HepG2 (cell line): ENCODE results near the gene ZCCHC10. TPM values are rescaled to one million over a fixed set of nuclear protein-coding genes. Genes with fewer than 3 reads are reported as not detected.

Experiments
- ARNT2 ChIP-seq: sonication (generic); formaldehyde crosslinking; IDR thresholded peaks from 2 replicates; pipeline ENCODE4 v1.8.0; 2022; ENCODE audit warnings: mild to moderate bottlenecking, low read depth, missing genetic modification reagents, moderate library complexity
- ATRX ChIP-seq: sonication (generic); formaldehyde crosslinking; IDR thresholded peaks from 2 replicates; pipeline ENCODE4 v1.4.0; 2020; ENCODE audit warnings: missing genetic modification reagents, borderline replicate concordance
- CEBPZ ChIP-seq: IDR thresholded peaks from 2 replicates; pipeline ENCODE4 v1.6.1; 2012; ENCODE audit warnings: low read length, improper control_type of control experiment
- HNF1B ChIP-seq: sonication (generic); formaldehyde crosslinking; IDR thresholded peaks from 2 replicates; pipeline ENCODE4 v1.5.1; 2020; ENCODE audit warnings: mild to moderate bottlenecking, moderate library complexity, missing genetic modification reagents
- KDM6A ChIP-seq: IDR thresholded peaks from 2 replicates; pipeline ENCODE4 v1.6.1; 2016; ENCODE audit warnings: low read depth
- NFE2L1 ChIP-seq: sonication (generic); formaldehyde crosslinking; IDR thresholded peaks from 2 replicates; pipeline ENCODE4 v1.4.0; 2020; ENCODE audit warnings: missing genetic modification reagents, mild to moderate bottlenecking, borderline replicate concordance
- PITX1 ChIP-seq: sonication (generic); formaldehyde crosslinking; IDR thresholded peaks from 2 replicates; pipeline ENCODE4 v1.5.1; 2020; ENCODE audit warnings: mild to moderate bottlenecking, missing genetic modification reagents
- THAP9 ChIP-seq: sonication (generic); formaldehyde crosslinking; IDR thresholded peaks from 2 replicates; pipeline ENCODE4; 2020; ENCODE audit warnings: missing genetic modification reagents, mild to moderate bottlenecking, borderline replicate concordance
- ZBED4 ChIP-seq: sonication (generic); formaldehyde crosslinking; IDR thresholded peaks from 2 replicates; pipeline ENCODE4 v1.4.0; 2020; ENCODE audit warnings: missing genetic modification reagents, borderline replicate concordance
- ZBTB20 ChIP-seq: sonication (generic); formaldehyde crosslinking; IDR thresholded peaks from 2 replicates; pipeline ENCODE4 v1.8.1; 2023; ENCODE audit warnings: missing genetic modification reagents, low read depth, mild to moderate bottlenecking, borderline replicate concordance
- ZNF629 ChIP-seq: sonication (generic); formaldehyde crosslinking; conservative IDR thresholded peaks from 2 replicates; pipeline ENCODE4 v1.5.0; 2020; ENCODE audit warnings: missing genetic modification reagents
- ZNF7 ChIP-seq: IDR thresholded peaks from 2 replicates; pipeline ENCODE4 v1.6.1; 2016; ENCODE audit warnings: missing biosample characterization, missing genetic modification reagents
- polyA plus RNA-seq, 8 experiments: library from polyadenylated mRNA; depleted of rRNA in 3 of 8; stranded (reverse) in 7 of 8; unstranded in 1 of 8; fragments of >200 nt; fragmentation: Illumina TruSeq in 4 of 8; extraction: Trizol in 4 of 8; gene quantifications; 2 replicates each; pipeline versions ENCODE4 v1.2.1 to v1.2.3, GENCODE V29; 2011 to 2016; ENCODE audit warnings: low read depth in 4 of 8, missing spikeins in 1 of 8, mixed read lengths in 1 of 8; ENCODE audit not compliant: insufficient read depth in 1 of 8
- total RNA-seq, 5 experiments: library from RNA; depleted of rRNA; stranded (reverse); fragments of >200 nt; fragmentation: Illumina TruSeq; extraction: Trizol; gene quantifications; 2 replicates each; pipeline ENCODE4 v1.2.3, GENCODE V29; 2016; ENCODE audit warnings: low read depth in 1 of 5

ZCCHC10 gene
- total and polyA plus RNA-seq, 2 of the 13 experiments (the other 11 are each of a cell fraction or from before 2014, with no cell fraction given) = 40.7 to 48.2 TPM

GRCh38 chr5:133052317-133053175 lies 26.2 kb upstream of the ZCCHC10 start (continued):
- peak; percentile 48; the same call in 1 of the 2 replicates for TF ChIP-seq ZBED4 (CRISPR knock-in tag)
- TF ChIP-seq ZBTB20 = no peak
- TF ChIP-seq THAP9 (CRISPR knock-in tag) = no peak
- TF ChIP-seq ARNT2 (CRISPR knock-in tag) = peak; percentile 24; the same call in 1 of the 2 replicates
- peak; percentile 46; the same call in 1 of the 2 replicates for TF ChIP-seq PITX1 (CRISPR knock-in tag)
- TF ChIP-seq KDM6A (CRISPR knock-in tag) = no peak
- no peak for TF ChIP-seq ZNF7 (CRISPR knock-in tag)
- no peak; the same call in 1 of the 2 replicates for TF ChIP-seq NFE2L1 (CRISPR knock-in tag)
- no peak for TF ChIP-seq ZNF629 (CRISPR knock-in tag)
- TF ChIP-seq HNF1B (CRISPR knock-in tag) = no peak; the same call in 1 of the 2 replicates
- TF ChIP-seq CEBPZ = no peak
- TF ChIP-seq ATRX (CRISPR knock-in tag) = no peak
